HEK293 (cell line): ENCODE measurements around the gene SLMAP.

Source experiments
- CTCF ChIA-PET: fragments of 350-600 bp; formaldehyde crosslinking; extraction: SDS; loops from one replicate; lab custom pipeline; 2021; ENCODE audit warnings: antibody characterized with exemption; lab: Yijun Ruan, JAX
- POLR2A ChIA-PET: fragments of 300-600 bp; formaldehyde crosslinking; extraction: SDS; loops from one replicate; lab custom pipeline; 2020; ENCODE audit warnings: antibody characterized with exemption, inconsistent platforms; lab: Yijun Ruan, JAX
- H3K27ac ChIP-seq: fragments of 200-500 bp; sonication (Bioruptor generic); 2 replicates; pipeline ENCODE4 v1.5.1; 2014; ENCODE audit warnings: low read depth, low read length, control low read depth, inconsistent platforms; ENCODE audit errors: extremely low read depth
- H3K36me3 ChIP-seq, 2 experiments: fragments of 200-500 bp in 1 of 2; sonication (Bioruptor generic) in 1 of 2; 1 replicate in 1 of 2; 2 replicates in 1 of 2; pipeline ENCODE4 v1.5.1; 2014 to 2017; ENCODE audit warnings: inconsistent platforms in 2 of 2, low read length in 2 of 2; ENCODE audit not compliant: control insufficient read depth in 2 of 2, insufficient read depth in 1 of 2
- H3K4me1 ChIP-seq: fragments of 200-500 bp; sonication (Bioruptor generic); 2 replicates; pipeline ENCODE4 v1.5.1; 2014; ENCODE audit warnings: mild to moderate bottlenecking, low read length, inconsistent platforms; ENCODE audit not compliant: control insufficient read depth, insufficient read depth
- H3K4me3 ChIP-seq: 2 replicates; pipeline ENCODE4 v1.5.1; 2011; ENCODE audit warnings: low read depth, mild to moderate bottlenecking, control low read depth, low read length, moderate library complexity
- H3K9me3 ChIP-seq: fragments of 200-500 bp; sonication (Bioruptor generic); 2 replicates; pipeline ENCODE4 v1.5.1; 2014; ENCODE audit warnings: low read depth, low read length, inconsistent platforms; ENCODE audit not compliant: control insufficient read depth, insufficient read depth
- EGR2 ChIP-seq: fragments of 450-650 bp; formaldehyde crosslinking; IDR thresholded peaks from 2 replicates; pipeline ENCODE4 v1.5.1; 2016; ENCODE audit warnings: low read depth, missing biosample characterization, missing genetic modification characterization
- GLIS1 ChIP-seq: fragments of 450-650 bp; formaldehyde crosslinking; IDR thresholded peaks from 2 replicates; pipeline ENCODE4 v1.5.1; 2016; ENCODE audit warnings: missing biosample characterization, missing genetic modification characterization
- GLIS2 ChIP-seq: fragments of 450-650 bp; formaldehyde crosslinking; IDR thresholded peaks from 2 replicates; pipeline ENCODE4 v1.5.1; 2016; ENCODE audit warnings: missing biosample characterization, missing genetic modification characterization
- OVOL3 ChIP-seq: fragments of 450-650 bp; formaldehyde crosslinking; IDR thresholded peaks from 2 replicates; pipeline ENCODE4 v1.5.1; 2016; ENCODE audit warnings: missing biosample characterization, missing genetic modification characterization
- PATZ1 ChIP-seq: fragments of 450-650 bp; formaldehyde crosslinking; IDR thresholded peaks from 2 replicates; pipeline ENCODE4 v1.5.1; 2016; ENCODE audit warnings: missing biosample characterization, missing genetic modification characterization
- PRDM2 ChIP-seq: fragments of 450-650 bp; formaldehyde crosslinking; IDR thresholded peaks from 2 replicates; pipeline ENCODE4 v1.5.1; 2016; ENCODE audit warnings: missing biosample characterization, missing genetic modification characterization, borderline replicate concordance
- ZBTB49 ChIP-seq: fragments of 450-650 bp; formaldehyde crosslinking; IDR thresholded peaks from 2 replicates; pipeline ENCODE4 v1.5.1; 2016; ENCODE audit warnings: missing biosample characterization, missing genetic modification characterization, low read depth
- ZFP3 ChIP-seq: fragments of 450-650 bp; formaldehyde crosslinking; IDR thresholded peaks from 2 replicates; pipeline ENCODE4 v1.5.1; 2016; ENCODE audit warnings: low read depth, missing biosample characterization, missing genetic modification characterization
- ZNF140 ChIP-seq: fragments of 450-650 bp; formaldehyde crosslinking; IDR thresholded peaks from 2 replicates; pipeline ENCODE4 v1.5.1; 2016; ENCODE audit warnings: missing biosample characterization, missing genetic modification characterization
- ZNF175 ChIP-seq: fragments of 450-650 bp; formaldehyde crosslinking; IDR thresholded peaks from 2 replicates; pipeline ENCODE4 v1.5.1; 2016; ENCODE audit warnings: missing biosample characterization, missing genetic modification characterization
- ZNF223 ChIP-seq: fragments of 450-650 bp; formaldehyde crosslinking; IDR thresholded peaks from 2 replicates; pipeline ENCODE4 v1.5.1; 2016; ENCODE audit warnings: missing biosample characterization, missing genetic modification characterization
- ZNF23 ChIP-seq: fragments of 450-650 bp; formaldehyde crosslinking; IDR thresholded peaks from 2 replicates; pipeline ENCODE4 v1.5.1; 2016; ENCODE audit warnings: missing biosample characterization, missing genetic modification characterization, borderline replicate concordance
- ZNF362 ChIP-seq: fragments of 450-650 bp; formaldehyde crosslinking; IDR thresholded peaks from 2 replicates; pipeline ENCODE4 v1.5.1; 2016; ENCODE audit warnings: missing biosample characterization, missing genetic modification characterization
- ZNF416 ChIP-seq: fragments of 450-650 bp; formaldehyde crosslinking; IDR thresholded peaks from 2 replicates; pipeline ENCODE4 v1.5.1; 2016; ENCODE audit warnings: missing biosample characterization, missing genetic modification characterization
- ZNF513 ChIP-seq: fragments of 450-650 bp; IDR thresholded peaks from 2 replicates; pipeline ENCODE4 v1.5.1; 2018; ENCODE audit warnings: missing biosample characterization, missing genetic modification characterization
- ZNF677 ChIP-seq: fragments of 450-650 bp; IDR thresholded peaks from 2 replicates; pipeline ENCODE4 v1.5.0; 2018; ENCODE audit warnings: missing biosample characterization, mild to moderate bottlenecking, missing genetic modification characterization, moderate library complexity
- ZNF76 ChIP-seq: fragments of 450-650 bp; formaldehyde crosslinking; IDR thresholded peaks from 2 replicates; pipeline ENCODE4; 2016; ENCODE audit warnings: low read depth, missing biosample characterization, missing genetic modification characterization, borderline replicate concordance
- ZNF792 ChIP-seq: fragments of 450-650 bp; formaldehyde crosslinking; IDR thresholded peaks from 2 replicates; pipeline ENCODE4 v1.5.1; 2016; ENCODE audit warnings: missing biosample characterization, missing genetic modification characterization

The SLMAP gene

GRCh38 chr3:57738391-57738790 lies 17.7 kb upstream of the SLMAP start:
- no peak for TF ChIP-seq ZNF23
- TF ChIP-seq ZNF513 (tag by site-specific recombination): no peak
- TF ChIP-seq PRDM2: no peak
- no peak for TF ChIP-seq PATZ1 (tag by site-specific recombination)
- TF ChIP-seq ZNF140: no peak
- no peak for TF ChIP-seq ZNF76 (tag by site-specific recombination)
- no peak for TF ChIP-seq ZNF223 (tag by site-specific recombination)
- TF ChIP-seq ZNF416 (tag by site-specific recombination): no peak
- no peak for TF ChIP-seq EGR2
- no peak for TF ChIP-seq ZBTB49 (tag by site-specific recombination)
- no peak for TF ChIP-seq ZFP3
- TF ChIP-seq ZNF362 (tag by site-specific recombination): no peak
- no peak for TF ChIP-seq GLIS1 (tag by site-specific recombination)
- TF ChIP-seq ZNF677: no peak
- no peak for TF ChIP-seq ZNF792
- TF ChIP-seq GLIS2 (tag by site-specific recombination): no peak
- TF ChIP-seq ZNF175 (tag by site-specific recombination): no peak
- no peak for TF ChIP-seq OVOL3 (tag by site-specific recombination)
- POLR2A ChIA-PET: no interaction called here
- CTCF ChIA-PET: interaction anchor here (1.1 kb wide), 1 partner anchor 88 kb away, joined by 6 read pairs; no protein-coding TSS in a partner anchor

More at GRCh38 chr3:57738391-57738790, 17.7 kb upstream of the SLMAP start:
- Histone ChIP-seq H3K36me3 (no peaks in the 10 kb centered on the region), H3K27ac (no peak overlapping the region), H3K4me3 (no peak overlapping the region), H3K4me1 (no peaks in the 10 kb centered on the region), H3K9me3 (no peaks in the 10 kb centered on the region)
